ENCODE results near the gene RFNG.

Gene RFNG

GRCh38 chr17:82094931-82095776, 43.5 kb upstream of the RFNG start:
- no peak overlapping the region for H3K9ac ChIP-seq (ENCODE audit: low read length)
- no peak overlapping the region for H3K27ac ChIP-seq (ENCODE audit: low read depth, low read length)
- no peaks in the 10 kb centered on the region for H3K27me3 ChIP-seq (ENCODE audit: control insufficient read depth in 1 of 2, insufficient read depth in 2 of 2, low read length in 2 of 2)
- peaks cover 18% of the 10 kb centered on the region for H3K4me1 ChIP-seq (ENCODE audit: insufficient read depth, low read length)
- H3K9me3 ChIP-seq (ENCODE audit: low read length), result no peaks in the 10 kb centered on the region
- H3K4me3 ChIP-seq (ENCODE audit: low read depth in 1 of 2, low read length in 2 of 2), result no peak overlapping the region
- peaks cover 25% of the 10 kb centered on the region for H3K36me3 ChIP-seq (ENCODE audit: insufficient read depth, low read length)

GRCh38 chr17:82092995-82093751, 41.6 kb upstream of the RFNG start:
- H3K36me3 ChIP-seq (ENCODE audit: insufficient read depth, low read length), result peaks cover 42% of the 10 kb centered on the region
- peaks cover 10% of the 10 kb centered on the region for H3K4me1 ChIP-seq (ENCODE audit: insufficient read depth, low read length)
- no peak overlapping the region for H3K27ac ChIP-seq (ENCODE audit: low read depth, low read length)

DNA sequence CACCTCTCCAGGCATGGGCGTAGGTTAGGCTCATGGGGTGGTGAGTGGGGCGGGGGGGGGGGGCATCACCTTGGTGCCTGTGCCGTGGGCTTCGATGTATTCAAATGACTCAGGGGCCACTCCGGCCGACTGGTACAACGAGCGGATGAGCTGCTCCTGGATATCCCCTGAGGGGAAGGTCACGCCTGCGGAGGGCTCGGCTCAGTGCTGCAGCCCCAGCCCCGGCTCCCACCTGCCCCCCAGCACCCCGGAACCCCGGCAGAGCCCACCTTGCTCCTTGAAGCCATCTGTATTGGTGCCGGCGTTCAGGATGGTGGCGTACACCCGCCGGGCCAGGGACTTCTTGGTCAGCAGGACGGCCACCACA, 41.0 kb upstream of the RFNG start:
- no peak overlapping the region for H3K9ac ChIP-seq (ENCODE audit: low read length)
- no peak overlapping the region for H3K27ac ChIP-seq (ENCODE audit: low read depth, low read length)
- peaks cover 48% of the 10 kb centered on the region for H3K36me3 ChIP-seq (ENCODE audit: insufficient read depth, low read length)
- H3K4me3 ChIP-seq (ENCODE audit: low read depth in 1 of 2, low read length in 2 of 2), result no peak overlapping the region
- no peaks in the 10 kb centered on the region for H3K9me3 ChIP-seq (ENCODE audit: low read length)
- peaks cover 10% of the 10 kb centered on the region for H3K4me1 ChIP-seq (ENCODE audit: insufficient read depth, low read length)
- no peaks in the 10 kb centered on the region for H3K27me3 ChIP-seq (ENCODE audit: control insufficient read depth in 1 of 2, insufficient read depth in 2 of 2, low read length in 2 of 2)

More at GRCh38 chr17:82092995-82093751, 41.6 kb upstream of the RFNG start:
- no peaks in the 10 kb centered on the region for H3K9me3 ChIP-seq (ENCODE audit: low read length)
- H3K27me3 ChIP-seq (ENCODE audit: control insufficient read depth in 1 of 2, insufficient read depth in 2 of 2, low read length in 2 of 2), result no peaks in the 10 kb centered on the region
- no peak overlapping the region for H3K4me3 ChIP-seq (ENCODE audit: low read depth in 1 of 2, low read length in 2 of 2)
- H3K9ac ChIP-seq (ENCODE audit: low read length), result no peak overlapping the region

DNA sequence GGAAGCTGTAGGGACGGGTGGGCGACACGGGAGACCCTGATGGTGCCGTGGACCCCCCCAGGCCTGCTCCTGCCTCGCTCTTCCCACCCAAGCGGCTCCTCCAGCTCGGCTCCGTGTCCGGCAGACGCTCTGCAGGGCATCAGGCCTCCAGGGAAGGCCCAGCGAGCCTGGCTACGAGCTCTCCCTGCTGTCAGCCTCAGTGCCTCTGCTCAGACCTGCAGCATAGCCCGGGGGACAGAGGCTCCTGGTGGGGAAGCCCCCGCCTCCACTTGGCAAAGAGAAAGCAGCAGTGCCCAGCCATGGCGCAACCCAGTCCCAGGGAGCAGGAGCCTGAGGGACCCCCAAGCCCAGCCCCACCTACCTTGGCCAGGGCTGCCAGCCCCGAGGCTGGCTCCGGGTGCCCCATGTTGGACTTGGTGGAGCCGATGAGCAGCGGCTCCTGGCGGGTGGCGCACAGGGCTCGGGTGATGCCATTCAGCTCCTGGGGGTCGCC, 40.5 kb upstream of the RFNG start:
- no peak overlapping the region for H3K9ac ChIP-seq (ENCODE audit: low read length)
- H3K36me3 ChIP-seq (ENCODE audit: insufficient read depth, low read length), result peaks cover 49% of the 10 kb centered on the region
- H3K27me3 ChIP-seq (ENCODE audit: control insufficient read depth in 1 of 2, insufficient read depth in 2 of 2, low read length in 2 of 2), result no peaks in the 10 kb centered on the region
- H3K9me3 ChIP-seq (ENCODE audit: low read length), result no peaks in the 10 kb centered on the region
- H3K4me3 ChIP-seq (ENCODE audit: low read depth in 1 of 2, low read length in 2 of 2), result no peak overlapping the region
- H3K27ac ChIP-seq (ENCODE audit: low read depth, low read length), result no peak overlapping the region
- peaks cover 9% of the 10 kb centered on the region for H3K4me1 ChIP-seq (ENCODE audit: insufficient read depth, low read length)

DNA sequence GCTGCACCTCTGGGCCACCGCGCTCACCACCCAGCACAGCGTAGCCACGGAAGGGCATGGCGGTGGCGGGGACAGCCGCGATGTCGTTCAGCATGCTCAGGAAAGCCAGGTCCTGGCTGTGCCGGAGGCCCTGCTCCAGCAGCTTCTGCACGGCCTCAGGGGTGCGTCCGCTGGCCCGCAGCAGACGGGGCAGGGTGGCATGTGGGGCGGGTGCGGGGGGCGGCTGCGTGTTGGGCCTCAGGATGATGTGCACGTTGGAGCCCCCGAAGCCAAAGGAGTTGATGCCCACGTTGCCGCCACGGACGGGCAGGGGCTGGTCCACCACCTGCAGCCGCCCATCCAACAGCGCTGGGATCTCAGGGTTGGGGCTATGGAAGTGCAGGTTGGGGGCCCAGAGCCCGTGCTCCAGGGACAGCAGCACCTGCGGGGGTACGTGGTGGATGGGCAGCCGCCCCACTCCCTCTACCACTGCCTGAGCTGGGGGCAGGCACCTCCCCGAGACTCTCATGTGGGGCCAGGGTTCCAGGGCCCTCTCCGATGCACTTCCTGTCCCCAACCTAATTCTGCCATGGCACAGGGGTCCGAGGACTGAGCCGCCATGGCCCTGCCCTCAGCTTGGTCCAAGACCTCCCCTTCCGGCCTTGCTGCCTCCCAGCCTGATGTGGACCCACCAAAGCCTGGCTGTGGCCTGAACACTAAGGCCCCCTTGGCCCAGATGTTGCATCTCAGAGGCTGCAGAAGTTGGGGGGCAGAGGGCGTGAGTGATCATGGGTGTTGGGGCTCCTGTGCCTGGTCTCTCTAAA, 39.9 kb upstream of the RFNG start:
- H3K36me3 ChIP-seq (ENCODE audit: insufficient read depth, low read length), result peaks cover 49% of the 10 kb centered on the region
- peaks cover 2% of the 10 kb centered on the region for H3K4me1 ChIP-seq (ENCODE audit: insufficient read depth, low read length)
- no peaks in the 10 kb centered on the region for H3K27me3 ChIP-seq (ENCODE audit: control insufficient read depth in 1 of 2, insufficient read depth in 2 of 2, low read length in 2 of 2)
- no peak overlapping the region for H3K27ac ChIP-seq (ENCODE audit: low read depth, low read length)
- H3K9ac ChIP-seq (ENCODE audit: low read length), result no peak overlapping the region
- H3K4me3 ChIP-seq (ENCODE audit: low read depth in 1 of 2, low read length in 2 of 2), result no peak overlapping the region
- H3K9me3 ChIP-seq (ENCODE audit: low read length), result no peaks in the 10 kb centered on the region

DNA sequence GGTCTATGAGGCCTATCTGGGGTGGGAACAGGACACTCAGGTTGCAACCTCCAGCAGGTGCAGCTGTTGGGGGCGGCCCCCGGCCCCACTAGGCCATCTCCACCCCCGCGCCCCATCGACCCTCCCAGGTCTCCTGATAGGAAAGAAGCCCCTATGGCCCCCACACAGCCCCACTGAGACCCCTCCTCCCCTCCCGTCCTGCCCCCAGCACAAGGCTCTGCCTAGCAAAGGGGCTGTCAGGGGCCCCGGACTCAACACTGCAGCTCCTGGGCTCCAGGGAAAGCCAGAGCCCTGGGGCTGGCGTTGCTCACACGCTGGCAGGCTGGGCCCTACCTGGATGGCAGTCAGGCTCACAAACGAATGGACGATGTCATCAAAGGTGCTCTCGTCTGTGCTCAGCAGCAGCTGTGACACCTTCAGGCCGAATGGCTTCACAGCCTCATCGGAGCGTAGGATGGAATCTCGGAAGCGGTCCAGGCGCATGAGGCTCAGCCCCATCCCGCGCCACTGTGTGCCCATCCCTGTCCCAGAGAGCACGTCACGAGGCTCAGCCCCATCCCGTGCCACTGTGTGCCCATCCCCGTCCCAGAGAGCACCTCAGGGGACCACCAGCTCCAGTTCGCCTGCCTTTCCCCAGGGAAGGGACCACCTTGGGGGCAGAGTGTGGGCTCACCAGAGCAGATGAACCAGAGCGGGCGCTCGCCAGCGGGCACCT, 39.1 kb upstream of the RFNG start:
- Histone ChIP-seq H3K27me3 (ENCODE audit: control insufficient read depth in 1 of 2, insufficient read depth in 2 of 2, low read length in 2 of 2) (no peaks in the 10 kb centered on the region), H3K36me3 (ENCODE audit: insufficient read depth, low read length) (peaks cover 49% of the 10 kb centered on the region), H3K4me3 (ENCODE audit: low read depth in 1 of 2, low read length in 2 of 2) (no peak overlapping the region), H3K9ac (ENCODE audit: low read length) (no peak overlapping the region), H3K9me3 (ENCODE audit: low read length) (no peaks in the 10 kb centered on the region), H3K27ac (ENCODE audit: low read depth, low read length) (no peak overlapping the region), H3K4me1 (ENCODE audit: insufficient read depth, low read length) (no peaks in the 10 kb centered on the region)

GRCh38 chr17:82089723-82090548, 38.3 kb upstream of the RFNG start:
- Histone ChIP-seq H3K9me3 (ENCODE audit: low read length) (no peaks in the 10 kb centered on the region), H3K27me3 (ENCODE audit: control insufficient read depth in 1 of 2, insufficient read depth in 2 of 2, low read length in 2 of 2) (no peaks in the 10 kb centered on the region), H3K4me3 (ENCODE audit: low read depth in 1 of 2, low read length in 2 of 2) (no peak overlapping the region), H3K36me3 (ENCODE audit: insufficient read depth, low read length) (peaks cover 44% of the 10 kb centered on the region), H3K9ac (ENCODE audit: low read length) (no peak overlapping the region), H3K27ac (ENCODE audit: low read depth, low read length) (no peak overlapping the region), H3K4me1 (ENCODE audit: insufficient read depth, low read length) (no peaks in the 10 kb centered on the region)

DNA sequence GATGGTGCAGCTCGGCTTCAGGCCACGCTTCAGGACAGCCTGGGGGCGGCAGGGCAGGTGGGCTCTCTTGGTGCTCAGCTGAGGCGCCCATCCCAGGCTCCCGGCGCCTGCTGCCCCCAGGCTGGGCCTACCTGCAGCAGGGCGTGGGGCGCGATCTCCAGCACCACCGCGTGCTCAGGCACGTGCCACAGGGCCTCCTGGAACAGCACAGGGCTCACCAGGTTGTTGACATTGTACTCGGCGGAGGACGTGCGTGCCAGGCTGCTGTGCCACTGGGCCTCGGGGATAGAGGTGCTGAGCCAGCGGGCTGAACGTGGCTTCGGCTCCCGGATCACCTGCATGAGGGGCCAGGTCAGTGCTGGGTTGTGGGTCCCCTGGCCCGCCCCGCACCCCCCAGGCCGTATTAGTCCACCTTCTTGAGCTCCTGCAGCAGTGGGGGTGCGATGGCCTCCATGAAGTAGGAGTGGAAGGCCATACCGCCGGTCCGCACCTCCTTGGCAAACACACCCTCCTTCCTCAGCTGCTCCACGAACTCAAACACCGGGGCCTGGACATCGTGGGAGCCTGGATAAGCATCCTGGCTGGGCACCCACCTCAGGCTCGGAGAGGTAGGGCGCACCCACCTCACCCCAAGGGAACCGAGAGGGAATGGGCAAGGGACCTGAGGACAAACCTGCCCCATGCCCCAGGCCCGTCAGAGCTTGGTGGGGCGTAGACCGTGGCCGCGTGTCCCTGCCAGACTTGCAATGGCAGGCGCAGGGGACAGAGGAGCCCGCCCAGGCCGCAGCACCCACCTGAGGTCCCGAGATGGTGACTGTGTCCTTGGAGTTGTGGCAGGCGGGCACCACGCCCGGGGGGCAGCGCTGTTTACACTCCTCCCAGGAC, 37.5 kb upstream of the RFNG start:
- Histone ChIP-seq H3K9ac (ENCODE audit: low read length) (no peak overlapping the region), H3K9me3 (ENCODE audit: low read length) (no peaks in the 10 kb centered on the region), H3K4me1 (ENCODE audit: insufficient read depth, low read length) (no peaks in the 10 kb centered on the region), H3K27ac (ENCODE audit: low read depth, low read length) (no peak overlapping the region), H3K36me3 (ENCODE audit: insufficient read depth, low read length) (peaks cover 44% of the 10 kb centered on the region), H3K27me3 (ENCODE audit: control insufficient read depth in 1 of 2, insufficient read depth in 2 of 2, low read length in 2 of 2) (no peaks in the 10 kb centered on the region), H3K4me3 (ENCODE audit: low read depth in 1 of 2, low read length in 2 of 2) (no peak overlapping the region)

- Histone ChIP-seq H3K36me3 (ENCODE audit: insufficient read depth, low read length) (peaks cover 41% of the 10 kb centered on the region), H3K27me3 (ENCODE audit: control insufficient read depth in 1 of 2, insufficient read depth in 2 of 2, low read length in 2 of 2) (no peaks in the 10 kb centered on the region), H3K9me3 (ENCODE audit: low read length) (no peaks in the 10 kb centered on the region), H3K27ac (ENCODE audit: low read depth, low read length) (no peak overlapping the region), H3K4me3 (ENCODE audit: low read depth in 1 of 2, low read length in 2 of 2) (no peak overlapping the region), H3K4me1 (ENCODE audit: insufficient read depth, low read length) (no peaks in the 10 kb centered on the region), H3K9ac (ENCODE audit: low read length) (no peak overlapping the region)
Observed at GRCh38 chr17:82087961-82088837, 36.6 kb upstream of the RFNG start.

Data from muscle layer of colon (tissue), 2 donors.